ENCODE data around the gene PPP1R3C.

PPP1R3C gene

DNA sequence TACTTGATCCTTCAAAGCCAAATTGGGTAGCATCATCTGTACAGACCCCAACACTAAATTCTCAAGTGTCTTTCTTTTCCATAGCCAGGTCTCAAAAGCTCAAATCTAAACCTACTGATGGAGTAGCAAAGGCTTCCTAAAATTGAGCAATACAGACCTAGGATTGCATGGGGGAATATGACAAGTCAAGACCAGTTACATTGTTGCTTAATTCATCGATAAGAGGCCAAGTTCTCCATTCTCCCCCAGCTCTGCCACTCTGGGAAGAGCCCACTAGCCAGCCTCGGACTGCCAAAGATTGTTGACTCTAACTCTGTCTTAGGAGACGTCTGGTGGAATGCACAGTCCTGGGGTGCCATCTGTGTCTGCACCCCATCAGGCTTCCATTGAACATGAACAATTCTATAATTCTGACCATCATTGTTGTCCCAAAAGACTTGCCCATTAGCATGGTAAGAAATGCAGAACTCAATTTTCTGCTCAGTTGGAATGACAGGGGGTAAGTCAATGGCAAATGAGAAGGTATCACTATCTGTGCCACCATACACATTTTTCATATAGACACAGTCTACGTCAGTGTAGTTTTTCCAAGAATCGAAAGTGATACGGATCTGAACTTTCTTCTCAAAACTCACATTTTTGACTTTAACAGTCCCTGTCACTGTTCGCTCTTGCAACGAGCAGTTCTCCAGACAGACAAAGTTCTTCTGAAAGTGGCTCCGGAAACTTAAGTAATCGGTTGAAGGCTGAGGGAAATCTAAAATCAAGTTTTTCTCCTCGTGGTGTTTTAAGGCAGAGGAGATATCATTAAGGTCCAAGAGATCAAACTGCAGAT is 2.9 kb downstream of the PPP1R3C start:
- no peak for DNase-seq

GRCh38 chr10:91628383-91628782 is 4.5 kb downstream of the PPP1R3C start:
- DNase-seq = no peak

- DNase-seq = no peak
Observed at GRCh38 chr10:91627344-91628102, 5.3 kb downstream of the PPP1R3C start.

DNA sequence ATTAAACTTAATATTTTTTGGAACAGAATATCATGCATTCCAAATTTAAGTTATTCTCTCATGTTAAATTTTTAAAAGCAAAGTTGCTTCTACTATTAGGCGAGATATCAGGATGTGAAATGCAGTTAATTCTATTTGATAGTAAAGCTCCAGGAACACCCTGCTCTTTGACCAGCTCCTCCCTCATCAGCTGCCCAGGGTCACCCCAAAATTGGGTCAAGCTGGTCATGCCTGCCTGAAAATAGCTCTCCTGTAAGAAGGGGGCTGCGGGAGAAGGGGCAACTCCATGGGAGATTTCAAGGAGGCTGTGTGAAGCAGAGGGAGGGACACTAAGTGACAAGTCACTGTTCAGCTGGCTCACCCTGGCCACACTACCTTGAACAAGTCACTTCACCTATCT is 5.9 kb downstream of the PPP1R3C start:
- no peak for DNase-seq

DNA sequence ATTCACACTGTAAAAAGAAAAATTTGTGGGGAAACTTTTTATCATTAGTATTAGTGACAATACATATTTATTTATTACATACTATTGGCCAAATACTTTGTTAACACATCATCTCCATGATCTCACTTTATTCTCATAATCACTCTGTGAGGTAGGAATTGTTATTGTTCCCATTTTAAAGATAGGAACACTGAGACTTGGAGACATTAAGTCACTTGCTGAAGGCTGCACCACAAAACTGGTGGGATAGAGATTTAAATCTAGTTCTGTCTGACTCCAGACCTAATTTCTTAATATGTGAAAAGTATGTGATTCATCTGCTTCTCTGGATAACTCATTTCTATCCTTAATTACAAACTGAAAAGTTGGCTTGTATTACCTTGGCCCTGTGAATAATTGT is 8.2 kb downstream of the PPP1R3C start:
- no peak for DNase-seq

GRCh38 chr10:91622601-91623000 is 10.3 kb downstream of the PPP1R3C start:
- DNase-seq = no peak

GRCh38 chr10:91621483-91622113 is 11.3 kb downstream of the PPP1R3C start:
- no peak for DNase-seq

- DNase-seq = no peak
Observed at GRCh38 chr10:91617072-91617609, 15.7 kb downstream of the PPP1R3C start.

DNA sequence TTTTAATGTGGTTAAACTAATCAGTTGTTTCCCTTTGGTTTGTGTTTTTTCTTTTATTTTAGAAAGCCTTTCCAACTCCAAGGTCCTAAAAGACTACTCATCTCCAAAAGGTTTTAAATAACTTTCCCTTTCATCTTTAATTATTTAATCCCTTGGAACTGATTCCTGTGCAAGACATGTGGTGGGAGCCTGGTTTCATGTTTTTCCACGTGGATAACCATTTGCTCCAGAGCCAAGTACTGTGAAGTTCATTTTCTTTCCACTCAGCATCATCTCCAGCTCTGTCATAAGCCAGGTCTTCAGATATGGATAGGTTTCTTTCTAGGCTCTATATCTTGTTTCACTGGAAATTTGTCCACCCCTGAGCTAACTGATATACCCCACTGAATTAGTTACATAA is 16.7 kb downstream of the PPP1R3C start:
- no peak for DNase-seq

DNA sequence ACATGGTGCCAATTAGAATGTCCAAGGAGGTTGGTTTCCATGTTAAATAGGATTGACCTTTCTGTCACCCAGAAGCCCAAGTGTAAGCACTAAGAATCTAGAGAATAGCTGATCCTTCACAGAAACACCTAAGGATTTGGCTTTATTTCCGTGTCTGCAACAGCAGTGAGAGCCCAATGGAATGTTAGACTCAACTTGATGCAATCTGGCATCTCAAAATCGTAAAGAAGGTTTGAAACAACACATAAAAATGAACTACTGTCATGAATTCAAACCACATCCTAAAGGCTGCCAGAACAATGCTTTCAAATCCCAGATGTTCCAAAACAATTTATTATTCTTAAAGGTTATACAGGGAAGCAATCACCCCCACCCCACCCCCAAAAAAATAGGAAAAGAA is 18.6 kb downstream of the PPP1R3C start:
- no peak for DNase-seq

DNA sequence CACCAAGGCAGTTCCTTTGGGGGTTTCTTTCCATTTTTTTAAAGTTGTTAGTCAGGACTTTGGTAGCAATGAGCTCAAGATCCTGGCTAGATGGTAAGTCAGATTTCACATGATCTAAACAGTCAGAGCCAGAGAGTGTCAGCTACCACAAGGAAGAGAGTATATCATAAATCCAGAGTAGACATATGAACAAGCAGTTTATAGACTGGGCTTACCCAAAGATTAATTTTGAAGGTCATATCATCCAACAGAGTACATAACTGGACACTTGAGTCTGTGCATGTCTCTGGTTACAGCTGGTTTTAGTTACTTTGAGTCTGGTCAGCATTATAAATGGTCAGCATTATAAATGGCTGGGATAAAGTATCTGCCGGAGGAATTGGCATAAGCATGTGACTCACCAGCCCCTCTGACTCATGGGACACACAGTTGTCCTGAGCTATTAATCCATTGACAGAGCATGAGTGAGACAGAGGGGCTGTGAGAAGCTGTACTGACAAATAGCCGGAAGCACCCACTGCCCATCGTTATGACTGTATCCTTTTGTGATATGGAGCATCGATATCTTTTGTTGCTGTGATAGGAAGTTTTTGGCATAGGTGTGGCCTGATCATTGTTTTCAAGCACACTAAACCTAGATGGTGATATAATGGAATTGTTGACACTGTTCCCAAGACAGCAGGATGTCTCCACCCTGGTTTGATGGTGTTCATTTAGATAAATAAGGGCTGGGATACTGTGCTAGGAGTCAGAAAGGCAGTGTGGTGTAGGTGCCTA is 19.3 kb downstream of the PPP1R3C start:
- DNase-seq = no peak

DNA sequence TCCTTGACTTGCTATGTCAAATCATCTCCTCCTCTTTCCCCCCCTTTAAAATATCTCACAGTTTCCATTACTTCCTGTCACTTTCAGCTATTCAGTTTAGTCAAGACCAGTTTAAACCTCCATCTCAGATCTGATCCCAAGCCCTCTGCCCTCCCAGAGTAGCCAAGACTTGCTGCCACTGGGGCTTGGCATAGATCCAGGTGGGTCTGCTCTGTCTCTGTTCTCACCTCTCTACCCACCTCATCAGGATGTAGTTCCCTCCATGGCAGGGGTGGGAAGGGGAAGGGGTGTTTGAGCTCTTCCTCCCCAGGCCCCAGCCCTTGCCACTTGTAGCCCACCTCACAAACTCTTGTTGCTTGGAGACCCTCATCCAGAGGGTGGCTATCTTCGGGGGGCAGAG is 22.0 kb downstream of the PPP1R3C start:
- DNase-seq = no peak

GRCh38 chr10:91610444-91610843 is 22.4 kb downstream of the PPP1R3C start:
- DNase-seq = no peak

DNA sequence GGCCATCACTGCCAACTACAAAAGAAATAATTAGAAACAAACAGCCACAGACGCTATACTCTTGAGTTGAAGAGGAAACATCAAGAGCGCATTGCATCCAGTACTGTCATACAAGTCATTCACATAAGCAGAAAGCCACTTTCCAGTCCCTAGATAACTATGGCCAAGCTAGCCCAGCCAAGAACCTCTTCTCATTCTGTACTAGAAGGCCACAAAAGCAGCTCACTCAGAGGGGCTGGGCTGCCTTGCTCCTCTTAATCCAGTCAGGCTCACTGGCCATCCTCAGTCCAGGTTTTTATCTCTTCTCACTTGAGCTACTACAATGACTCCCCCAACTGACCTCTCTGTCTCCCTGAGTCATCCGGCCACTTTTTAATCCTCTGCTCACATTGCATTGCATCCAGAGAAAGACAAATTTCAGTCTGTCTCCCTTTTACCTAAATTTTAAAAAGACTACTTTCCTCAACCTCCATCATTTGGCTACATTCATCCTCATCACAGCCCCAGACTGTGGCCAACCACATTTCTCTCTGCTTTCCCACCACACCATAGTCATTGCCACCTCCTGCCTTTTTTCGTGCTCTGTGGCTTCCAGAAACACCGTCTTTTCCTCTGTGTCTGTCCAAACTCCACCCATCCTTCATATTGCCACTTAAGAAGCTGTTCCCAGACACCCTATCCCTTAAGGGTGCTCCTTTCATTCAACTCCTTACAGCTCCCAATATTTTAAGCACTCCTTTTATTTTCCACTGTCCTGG is 25.0 kb downstream of the PPP1R3C start:
- no peak for DNase-seq

DNA sequence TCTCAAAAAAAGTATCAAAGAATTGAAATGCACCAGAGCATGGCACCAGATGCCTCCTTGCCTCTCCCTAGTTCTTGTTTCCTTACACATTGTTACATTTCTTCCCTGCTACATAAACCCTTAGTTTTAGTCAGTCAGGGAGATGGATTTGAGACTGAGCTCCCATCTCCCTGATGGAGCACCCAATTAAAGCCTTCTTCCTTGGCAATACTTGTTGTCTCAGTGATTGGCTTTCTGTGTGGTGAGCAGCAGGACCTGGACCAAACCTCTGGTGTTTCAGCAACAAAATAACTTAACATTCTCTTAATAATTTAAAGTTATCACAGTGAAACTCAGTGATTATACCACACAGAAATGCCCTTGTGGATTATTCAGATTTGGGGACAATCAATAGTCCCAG is 26.9 kb downstream of the PPP1R3C start:
- DNase-seq = no peak

- DNase-seq = no peak
Observed at GRCh38 chr10:91604553-91605534, 28.0 kb downstream of the PPP1R3C start.

DNA sequence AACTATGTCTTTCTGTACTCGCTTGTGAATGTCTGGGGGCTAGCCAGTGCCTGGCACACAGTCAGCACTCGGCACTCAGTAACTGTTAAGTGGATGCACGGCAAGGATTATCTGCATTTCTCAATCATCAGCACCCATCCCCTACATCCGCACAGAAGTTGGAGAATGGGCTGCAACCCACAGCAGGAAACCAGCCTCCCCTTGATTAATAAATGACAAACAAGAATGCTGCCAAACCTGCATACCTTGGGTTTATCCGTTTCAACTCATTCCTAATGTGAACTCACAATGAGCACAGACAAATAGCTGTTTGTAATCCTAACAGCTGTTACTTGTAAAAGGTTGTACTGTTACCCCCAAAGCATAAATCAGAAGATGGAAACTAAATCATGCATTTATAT is 28.9 kb downstream of the PPP1R3C start:
- no peak for DNase-seq

- DNase-seq = no peak
Observed at GRCh38 chr10:91602868-91603568, 29.9 kb downstream of the PPP1R3C start.

DNA sequence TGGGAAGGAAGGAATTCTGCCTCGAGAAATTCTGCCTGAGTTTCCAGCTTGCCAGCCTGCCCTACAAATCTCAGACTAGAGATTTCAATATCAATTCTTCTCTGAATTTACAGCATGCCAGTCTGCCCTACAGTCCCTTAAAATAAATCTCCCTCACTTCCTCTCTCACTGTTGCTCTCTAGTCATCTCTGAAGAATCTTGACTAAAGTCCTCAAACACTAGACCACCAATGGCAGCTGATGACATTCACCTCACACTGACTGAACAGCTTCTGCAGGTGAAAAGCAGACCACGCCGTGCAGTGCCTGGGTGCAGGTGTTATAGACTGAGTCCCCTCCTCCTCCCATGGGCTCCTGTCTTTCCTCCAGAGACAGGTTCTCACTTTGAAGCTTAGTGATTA is 30.4 kb downstream of the PPP1R3C start:
- no peak for DNase-seq

GRCh38 chr10:91601212-91601611 is 31.7 kb downstream of the PPP1R3C start:
- no peak for DNase-seq
